Ishikawa (cell line): ENCODE data around the gene YPEL5.

Experiments used
- CEBPB ChIP-seq: IDR thresholded peaks from 2 replicates; pipeline ENCODE4 v1.6.1; 2012
- CREB1 ChIP-seq: IDR thresholded peaks from 2 replicates; pipeline ENCODE4 v1.6.1; 2012; ENCODE audit warnings: low read depth
- EGR1 ChIP-seq: IDR thresholded peaks from 2 replicates; pipeline ENCODE4 v1.6.1; 2012
- EP300 ChIP-seq: IDR thresholded peaks from 2 replicates; pipeline ENCODE4 v1.6.1; 2012; ENCODE audit warnings: borderline replicate concordance
- FOXM1 ChIP-seq: IDR thresholded peaks from 2 replicates; pipeline ENCODE4 v1.6.1; 2012; ENCODE audit warnings: low read depth, borderline replicate concordance
- MAX ChIP-seq: IDR thresholded peaks from 2 replicates; pipeline ENCODE4 v1.6.1; 2012
- NFIC ChIP-seq: IDR thresholded peaks from 2 replicates; pipeline ENCODE4 v1.6.1; 2012
- RAD21 ChIP-seq: IDR thresholded peaks from 2 replicates; pipeline ENCODE4 v1.6.1; 2012; ENCODE audit warnings: low read depth
- REST ChIP-seq: IDR thresholded peaks from 2 replicates; pipeline ENCODE4 v1.6.1; 2012; ENCODE audit warnings: low read depth, mild to moderate bottlenecking
- TAF1 ChIP-seq: IDR thresholded peaks from 2 replicates; pipeline ENCODE4 v1.6.1; 2012; ENCODE audit warnings: low read depth, mild to moderate bottlenecking
- TCF12 ChIP-seq: IDR thresholded peaks from 2 replicates; pipeline ENCODE4 v1.6.1; 2012; ENCODE audit warnings: low read depth
- TEAD4 ChIP-seq: IDR thresholded peaks from 2 replicates; pipeline ENCODE4 v1.6.1; 2012
- USF1 ChIP-seq: IDR thresholded peaks from 2 replicates; pipeline ENCODE4 v1.6.1; 2012
- YY1 ChIP-seq: IDR thresholded peaks from 2 replicates; pipeline ENCODE4 v1.6.1; 2012; ENCODE audit warnings: low read depth
- ZBTB7A ChIP-seq: IDR thresholded peaks from 2 replicates; pipeline ENCODE4 v1.6.1; 2012; ENCODE audit warnings: low read depth

The YPEL5 gene

GRCh38 chr2:30108192-30108591 lies 38.6 kb upstream of the YPEL5 start:
- TF ChIP-seq FOXM1 (no peak), TEAD4 (no peak), EGR1 (no peak), MAX (no peak), ZBTB7A (no peak), RAD21 (no peak), YY1 (no peak), CREB1 (no peak), CEBPB (no peak), NFIC (no peak), EP300 (no peak), TCF12 (no peak), TAF1 (no peak), REST (no peak), USF1 (no peak)

- TF ChIP-seq EP300 (no peak), TEAD4 (no peak)
These were observed 38.0 kb upstream of the YPEL5 start for GRCh38 chr2:30108851-30109250.

GRCh38 chr2:30109856-30110255 lies 37.0 kb upstream of the YPEL5 start:
- TF ChIP-seq RAD21 (no peak), TCF12 (no peak), TAF1 (no peak), USF1 (no peak), CREB1 (no peak), CEBPB (no peak), EP300 (no peak), TEAD4 (no peak)

- TF ChIP-seq ZBTB7A (no peak), REST (no peak), EGR1 (no peak), TAF1 (no peak), TCF12 (no peak), MAX (no peak), EP300 (no peak), YY1 (no peak), NFIC (no peak), USF1 (no peak), FOXM1 (no peak), CREB1 (no peak), CEBPB (no peak)
These were observed 36.0 kb upstream of the YPEL5 start for GRCh38 chr2:30110773-30111172.

- no peak for TF ChIP-seq TAF1
- no peak for TF ChIP-seq ZBTB7A
- no peak for TF ChIP-seq USF1
- TF ChIP-seq EP300: no peak
- TF ChIP-seq TCF12: no peak
- TF ChIP-seq YY1: no peak
These were observed 34.2 kb upstream of the YPEL5 start for GRCh38 chr2:30112561-30112960.

GRCh38 chr2:30113617-30114293 lies 33.1 kb upstream of the YPEL5 start:
- TF ChIP-seq RAD21: no peak
- TF ChIP-seq REST: no peak
- no peak for TF ChIP-seq MAX
- no peak for TF ChIP-seq CEBPB
- TF ChIP-seq TCF12: no peak
- no peak for TF ChIP-seq NFIC
- TF ChIP-seq EGR1: no peak
- TF ChIP-seq YY1: no peak
- TF ChIP-seq FOXM1: no peak
- no peak for TF ChIP-seq ZBTB7A
- TF ChIP-seq CREB1: no peak
- TF ChIP-seq USF1: no peak
- no peak for TF ChIP-seq EP300
- TF ChIP-seq TEAD4: no peak
- no peak for TF ChIP-seq TAF1
